Suppressor macrophage treated with lipopolysaccharide for 4 hours (primary cell): Measurements from ENCODE around the gene IL6.
"Not testable (repeated sequence)": the region's sequence is repeated elsewhere in the genome, so short reads cannot be mapped to it uniquely, and the experiment has no call there.

Experiments used
- DNase-seq: peaks from one replicate; pipeline ENCODE4 v3.0.0-alpha.2; 2020

IL6 gene

DNA sequence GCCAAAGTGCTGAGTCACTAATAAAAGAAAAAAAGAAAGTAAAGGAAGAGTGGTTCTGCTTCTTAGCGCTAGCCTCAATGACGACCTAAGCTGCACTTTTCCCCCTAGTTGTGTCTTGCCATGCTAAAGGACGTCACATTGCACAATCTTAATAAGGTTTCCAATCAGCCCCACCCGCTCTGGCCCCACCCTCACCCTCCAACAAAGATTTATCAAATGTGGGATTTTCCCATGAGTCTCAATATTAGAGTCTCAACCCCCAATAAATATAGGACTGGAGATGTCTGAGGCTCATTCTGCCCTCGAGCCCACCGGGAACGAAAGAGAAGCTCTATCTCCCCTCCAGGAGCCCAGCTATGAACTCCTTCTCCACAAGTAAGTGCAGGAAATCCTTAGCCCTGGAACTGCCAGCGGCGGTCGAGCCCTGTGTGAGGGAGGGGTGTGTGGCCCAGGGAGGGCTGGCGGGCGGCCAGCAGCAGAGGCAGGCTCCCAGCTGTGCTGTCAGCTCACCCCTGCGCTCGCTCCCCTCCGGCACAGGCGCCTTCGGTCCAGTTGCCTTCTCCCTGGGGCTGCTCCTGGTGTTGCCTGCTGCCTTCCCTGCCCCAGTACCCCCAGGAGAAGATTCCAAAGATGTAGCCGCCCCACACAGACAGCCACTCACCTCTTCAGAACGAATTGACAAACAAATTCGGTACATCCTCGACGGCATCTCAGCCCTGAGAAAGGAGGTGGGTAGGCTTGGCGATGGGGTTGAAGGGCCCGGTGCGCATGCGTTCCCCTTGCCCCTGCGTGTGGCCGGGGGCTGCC is at the start of gene IL6:
Gene IL6, plus strand, starts transcription at position 294 of the 807 bp plus-strand sequence. Its CDS starts 63 bp downstream, at position 357.
- DNase-seq = peak; percentile 96

DNA sequence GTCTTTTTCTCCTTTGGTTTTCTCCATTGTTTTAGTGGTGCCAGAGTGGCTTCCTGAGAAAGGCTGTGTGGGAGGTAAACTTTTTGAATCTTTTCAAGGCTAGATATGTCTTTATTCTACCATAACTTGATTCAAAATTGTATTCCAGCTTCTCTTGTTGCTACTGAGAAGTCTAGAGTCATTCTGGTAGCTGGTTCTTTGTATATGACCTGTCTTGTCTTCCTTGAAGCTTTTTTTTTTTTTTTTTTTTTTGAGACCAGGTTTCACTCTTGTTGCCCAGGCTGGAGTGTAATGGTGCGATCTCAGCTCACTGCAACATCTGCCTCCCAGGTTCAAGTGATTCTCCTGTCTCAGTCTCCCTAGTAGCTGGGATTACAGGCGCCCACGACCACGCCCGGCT is 49.7 kb upstream of the IL6 start:
- DNase-seq = not testable (repeated sequence)

DNA sequence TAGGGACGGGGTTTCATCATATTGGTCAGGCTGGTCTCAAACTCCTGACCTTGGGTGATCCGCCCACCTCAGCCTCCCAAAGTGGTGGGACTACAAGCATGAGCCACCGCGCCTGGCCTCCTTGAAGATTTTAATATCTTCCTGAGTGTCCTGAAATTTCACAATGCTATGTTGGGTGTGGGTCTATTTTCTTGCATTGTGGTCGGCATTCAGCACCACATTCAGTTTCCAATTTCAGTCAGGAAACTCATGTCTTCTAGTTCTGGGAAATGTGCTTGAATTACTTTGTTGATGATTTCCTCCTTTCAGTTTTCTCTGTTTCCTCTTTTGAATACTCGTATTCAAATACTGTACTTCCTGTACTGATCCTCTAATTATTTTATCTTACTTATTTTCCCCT is 49.3 kb upstream of the IL6 start:
- peak; percentile 85 for DNase-seq

DNA sequence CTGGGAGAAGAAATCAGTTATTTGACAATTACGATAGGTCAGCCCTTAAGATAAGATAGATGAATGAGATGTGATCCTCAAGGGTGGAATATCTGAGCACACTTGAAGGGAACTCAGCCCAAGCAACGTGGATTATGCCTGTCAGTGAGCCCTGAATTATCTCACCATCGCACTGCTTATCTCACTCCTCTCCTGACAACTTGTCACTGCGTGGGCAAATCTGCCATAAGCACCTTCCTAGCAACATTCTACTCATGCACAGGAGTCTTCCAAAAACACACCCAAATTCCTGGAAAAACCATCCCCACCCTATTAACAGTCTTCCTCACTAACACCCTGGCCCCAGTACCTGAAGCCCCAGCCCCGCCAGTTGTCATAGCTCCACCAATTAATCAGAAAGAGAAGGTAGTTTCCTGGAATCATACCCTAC is 46.5 kb upstream of the IL6 start:
- DNase-seq = no peak

DNA sequence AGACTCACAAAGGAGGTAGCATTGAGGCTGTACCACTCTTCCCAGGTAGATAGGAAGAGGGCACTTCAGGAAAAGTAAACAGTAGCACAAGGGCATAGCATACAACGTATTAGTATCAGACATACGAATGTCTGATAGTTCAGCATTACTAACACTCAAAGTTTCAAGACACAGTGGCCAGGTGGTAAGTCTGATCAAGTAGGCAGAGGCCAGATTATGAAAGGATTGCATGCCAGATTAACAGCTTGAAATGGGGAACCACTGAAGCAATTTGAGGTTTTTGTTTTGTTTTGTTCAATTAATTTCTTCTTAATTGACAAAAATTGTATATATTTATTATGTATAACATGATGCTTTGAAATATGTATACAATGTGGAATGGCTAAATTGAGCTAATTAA is 45.7 kb upstream of the IL6 start:
- DNase-seq = no peak

DNA sequence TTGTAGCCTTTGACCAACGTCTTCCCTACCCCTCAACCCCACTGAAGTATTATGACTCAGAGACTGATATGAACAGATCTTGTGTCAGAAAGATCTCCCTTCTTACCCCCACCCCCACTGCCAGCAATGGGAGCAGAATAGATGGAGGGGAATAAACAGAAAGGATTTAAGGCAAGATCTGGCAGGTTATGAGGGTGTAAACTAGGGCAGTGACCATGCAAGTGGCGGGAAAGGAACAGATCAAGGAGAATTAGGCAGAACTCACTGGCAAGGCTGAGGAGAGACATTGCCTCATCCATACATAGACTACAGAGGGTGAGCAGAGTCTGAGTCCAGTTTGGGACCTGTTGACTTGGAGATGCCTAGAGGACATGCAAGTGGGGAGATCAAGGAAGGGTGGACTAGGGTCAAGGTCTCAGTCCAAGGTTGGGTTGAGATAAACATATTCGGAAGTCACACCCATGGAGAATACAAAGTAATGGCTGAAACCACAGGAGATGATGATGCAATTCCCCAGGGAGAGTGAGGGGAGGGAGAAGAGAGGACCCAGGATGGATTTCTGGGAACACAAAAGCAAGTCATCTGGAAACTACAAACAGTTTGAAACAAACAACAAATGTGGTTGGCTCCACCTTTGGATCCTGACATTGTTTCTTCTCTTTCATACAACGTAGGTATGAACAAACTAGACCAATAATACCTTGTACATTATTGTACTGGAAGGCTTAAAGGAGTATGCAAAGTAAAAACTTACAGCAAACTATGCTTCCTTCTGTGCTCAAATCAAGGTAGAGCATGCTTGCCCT is 44.9 kb upstream of the IL6 start:
- DNase-seq = no peak

DNA sequence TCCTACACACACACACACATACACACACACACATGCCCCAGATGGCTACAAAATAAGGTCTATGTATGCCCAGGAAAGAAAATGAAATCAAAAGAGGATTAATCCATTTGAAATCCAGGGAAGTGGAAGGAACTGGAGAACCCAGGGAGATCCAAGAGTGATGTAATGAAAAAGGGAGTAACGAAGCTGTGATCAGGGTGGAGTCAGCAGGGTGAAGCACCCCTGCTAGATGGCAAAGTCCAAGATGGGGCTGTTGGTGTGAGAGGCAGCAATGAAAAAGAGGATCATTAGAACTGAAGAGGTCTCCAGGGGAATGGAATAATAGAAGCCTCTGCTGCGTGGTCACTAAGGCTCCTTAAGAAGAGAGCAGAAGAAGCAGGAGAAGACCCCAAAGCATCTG is 43.6 kb upstream of the IL6 start:
- DNase-seq = no peak

DNA sequence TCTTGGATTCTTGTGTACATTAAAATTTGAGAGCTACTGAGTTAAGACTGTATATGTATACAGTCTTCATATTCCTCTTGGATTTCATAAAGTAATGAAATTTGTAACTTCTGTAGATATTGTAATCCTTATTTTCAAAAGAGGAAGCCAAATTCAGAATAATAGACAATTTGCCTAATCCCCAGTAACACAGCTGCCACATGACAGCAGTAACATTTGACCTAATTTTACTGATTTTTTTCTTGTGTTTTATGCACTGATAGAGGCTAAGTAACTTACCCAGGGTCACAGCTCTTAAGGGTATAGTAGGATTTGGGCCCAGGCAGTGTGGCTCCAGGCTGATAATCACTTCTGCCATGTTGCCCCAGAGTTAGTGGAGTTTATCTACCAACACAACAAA is 40.4 kb upstream of the IL6 start:
- DNase-seq = peak; percentile 31

DNA sequence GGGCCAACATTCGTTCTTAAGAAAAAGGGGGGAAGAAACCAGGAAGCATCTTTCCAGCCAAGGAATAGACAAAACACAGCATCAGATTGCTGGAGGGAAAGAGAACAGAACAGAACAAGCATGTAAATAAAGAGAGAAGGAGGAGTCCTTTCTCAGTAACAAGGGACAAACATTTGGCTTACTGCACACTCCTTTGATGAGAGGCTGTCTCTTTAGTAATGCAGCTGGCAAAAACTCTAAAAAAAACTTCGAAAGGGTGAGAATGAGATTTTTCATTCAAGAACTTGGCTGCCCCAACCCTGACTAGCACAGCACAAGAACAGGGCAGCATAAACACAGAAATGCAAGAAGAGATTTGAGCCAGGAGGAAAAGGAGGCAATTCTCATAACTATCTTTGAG is 38.9 kb upstream of the IL6 start:
- no peak for DNase-seq

DNA sequence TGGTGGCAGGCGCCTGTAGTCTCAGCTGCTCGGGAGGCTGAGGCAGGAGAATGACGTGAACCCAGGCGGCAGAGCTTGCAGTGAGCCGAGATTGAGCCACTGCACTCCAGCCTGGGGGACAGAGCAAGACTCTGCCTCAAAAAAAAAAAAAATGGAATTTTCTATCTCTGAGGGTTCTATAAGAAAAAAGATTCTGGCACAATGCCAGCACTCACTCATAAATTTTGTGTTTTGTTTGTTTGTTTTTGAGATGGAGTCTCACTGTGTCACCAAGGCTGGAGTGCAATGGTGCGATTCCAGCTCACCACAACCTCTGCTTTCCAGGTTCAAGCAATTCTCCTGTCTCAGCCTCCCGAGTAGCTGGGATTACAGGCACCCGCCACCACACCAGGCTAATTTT is 38.1 kb upstream of the IL6 start:
- DNase-seq = not testable (repeated sequence)

DNA sequence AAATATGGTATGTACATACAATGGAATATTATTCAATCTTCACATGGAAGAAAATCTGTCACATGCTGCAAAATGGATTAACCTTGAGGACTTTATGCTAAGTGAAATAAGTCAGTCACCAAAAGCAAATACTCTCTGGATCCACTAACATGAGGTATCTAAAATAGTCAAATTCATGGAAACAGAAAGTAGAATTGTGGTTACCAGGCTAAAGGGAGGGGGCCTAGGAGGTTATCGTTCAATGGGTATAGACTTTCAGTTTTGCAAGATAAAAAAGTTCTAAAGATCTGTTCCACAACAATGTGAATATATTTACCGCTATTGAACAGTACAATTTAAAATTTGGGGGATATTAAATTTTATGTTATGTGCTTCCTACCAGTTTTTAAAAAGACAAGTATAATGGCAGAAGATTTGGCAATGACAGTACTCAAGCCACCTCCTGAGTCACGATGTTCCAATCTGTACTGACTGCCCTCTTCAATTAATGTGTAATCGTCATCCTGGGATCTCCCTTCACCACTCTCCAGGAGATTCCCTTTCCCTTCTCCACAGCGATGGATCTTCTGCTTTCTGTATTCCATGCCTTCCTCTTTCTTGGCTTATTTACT is 32.3 kb upstream of the IL6 start:
- peak; percentile 84 for DNase-seq

DNA sequence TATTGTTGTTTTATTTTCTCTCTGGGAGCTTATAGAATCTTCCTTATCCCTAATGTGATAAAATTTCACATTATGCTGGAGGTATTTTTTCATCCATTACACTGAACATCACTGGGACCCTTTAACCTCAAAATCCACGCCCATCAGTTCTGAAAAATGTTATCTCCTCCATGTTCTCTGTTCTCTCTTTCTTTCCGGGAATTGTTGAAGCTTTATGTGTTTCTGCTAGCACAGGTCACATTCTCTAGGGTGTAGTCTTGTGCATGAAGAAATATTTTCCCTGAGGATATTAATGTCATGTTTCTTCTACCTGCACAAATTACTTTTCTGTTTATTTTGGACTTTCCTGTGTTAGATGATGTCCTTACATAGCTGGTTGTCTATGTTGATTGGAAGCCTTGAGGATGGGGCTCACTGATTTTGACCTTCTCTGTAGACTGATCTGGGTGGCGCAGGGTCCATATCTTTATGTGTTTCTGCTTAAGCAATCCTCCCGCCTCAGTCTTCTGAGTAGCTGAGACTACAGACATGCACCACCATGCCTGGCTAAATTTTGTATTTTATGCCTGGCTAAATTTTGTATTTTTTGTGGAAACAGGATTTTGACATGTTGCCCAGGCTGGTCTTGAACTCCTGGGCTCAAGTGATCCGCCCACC is 31.4 kb upstream of the IL6 start:
- no peak for DNase-seq

DNA sequence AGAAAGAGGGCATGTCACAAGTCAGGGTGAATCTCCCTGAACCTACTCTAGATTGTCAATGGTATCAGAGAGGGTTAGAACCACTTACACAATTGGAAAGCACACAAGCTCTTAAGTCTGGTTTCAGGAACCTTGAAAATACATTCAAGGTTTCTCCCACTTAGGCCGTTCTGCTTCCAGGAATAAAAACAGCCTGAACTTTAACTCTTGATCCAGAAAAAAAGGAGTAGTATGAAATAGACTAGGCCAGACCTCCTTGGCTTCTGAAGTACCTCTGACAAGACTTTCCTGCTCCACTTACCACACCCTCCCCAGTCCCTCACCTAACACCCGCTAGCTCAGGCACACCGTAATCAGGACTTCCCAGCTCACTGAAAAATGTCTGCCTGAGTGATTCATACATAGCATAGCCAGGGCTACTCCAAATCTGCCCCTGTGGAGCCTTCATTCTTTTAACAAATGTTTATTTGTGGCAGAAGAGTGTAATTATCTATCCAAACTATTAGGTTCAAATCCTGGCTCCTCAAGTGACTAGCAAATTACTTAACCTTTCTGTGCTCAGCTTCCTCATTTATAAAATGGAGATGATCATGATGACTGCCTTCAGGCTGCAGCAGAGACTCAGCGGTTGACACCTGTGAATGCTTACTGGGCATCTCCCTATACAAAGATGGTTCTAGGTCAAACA is 30.3 kb upstream of the IL6 start:
- peak; percentile 29 for DNase-seq

DNA sequence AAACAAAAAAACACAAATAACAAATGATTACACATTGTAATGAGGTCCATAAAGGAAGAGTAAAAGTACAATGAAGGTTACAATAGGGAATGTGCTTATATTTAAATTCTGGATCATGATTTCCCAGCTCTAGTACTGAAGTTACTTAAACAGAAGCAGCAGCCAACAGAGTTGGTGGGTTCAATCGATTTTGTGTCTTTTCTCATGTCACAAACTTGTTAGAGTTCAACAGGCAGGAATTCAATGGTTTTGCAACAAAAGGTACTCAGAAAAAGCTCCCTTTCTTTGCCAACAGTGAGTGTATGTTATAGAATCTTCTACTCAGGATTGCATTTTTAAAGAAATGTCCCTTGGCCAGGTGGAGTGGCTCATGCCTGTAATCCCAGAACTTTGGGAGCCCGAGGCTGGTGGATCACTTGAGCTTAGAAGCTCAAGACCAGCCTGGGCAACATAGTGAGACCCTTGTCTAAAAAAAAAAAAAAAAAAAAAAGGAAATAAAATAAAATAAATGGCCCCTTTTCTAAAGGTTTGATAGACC is 29.6 kb upstream of the IL6 start:
- DNase-seq = no peak

DNA sequence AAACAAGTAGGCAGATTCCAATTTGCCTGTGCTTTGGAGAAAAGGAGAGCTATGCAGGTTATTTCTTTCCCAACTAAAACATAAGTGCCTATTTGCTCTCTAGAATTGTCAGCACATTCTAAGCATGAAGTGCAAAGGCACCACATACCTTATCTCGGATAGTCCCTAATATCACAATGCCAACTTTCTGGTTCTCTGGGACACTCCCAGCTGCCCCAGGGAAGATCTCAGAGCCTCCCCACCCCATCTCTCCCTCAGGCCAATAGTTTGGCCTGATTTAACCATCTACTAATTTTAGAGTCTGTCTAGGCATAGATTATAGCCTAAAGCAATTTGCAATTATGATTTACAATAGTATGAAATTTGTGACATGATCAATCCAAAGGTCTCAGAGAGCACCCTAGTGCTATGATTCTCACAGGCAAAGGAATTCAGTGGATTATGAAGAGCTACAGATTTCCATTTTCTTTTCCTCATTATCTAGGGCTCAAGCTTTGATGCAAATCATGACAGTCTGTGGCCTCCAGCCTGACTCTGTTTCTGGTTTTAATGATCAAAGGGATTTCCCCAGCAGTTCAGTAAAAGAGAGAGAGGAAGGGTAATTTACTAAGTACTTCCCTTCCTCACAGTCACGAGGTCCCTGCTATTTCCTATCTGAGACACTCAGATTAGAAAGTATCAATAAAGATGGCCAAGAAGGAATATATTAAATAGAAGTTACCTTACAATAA is 29.0 kb upstream of the IL6 start:
- DNase-seq = peak; percentile 88

DNA sequence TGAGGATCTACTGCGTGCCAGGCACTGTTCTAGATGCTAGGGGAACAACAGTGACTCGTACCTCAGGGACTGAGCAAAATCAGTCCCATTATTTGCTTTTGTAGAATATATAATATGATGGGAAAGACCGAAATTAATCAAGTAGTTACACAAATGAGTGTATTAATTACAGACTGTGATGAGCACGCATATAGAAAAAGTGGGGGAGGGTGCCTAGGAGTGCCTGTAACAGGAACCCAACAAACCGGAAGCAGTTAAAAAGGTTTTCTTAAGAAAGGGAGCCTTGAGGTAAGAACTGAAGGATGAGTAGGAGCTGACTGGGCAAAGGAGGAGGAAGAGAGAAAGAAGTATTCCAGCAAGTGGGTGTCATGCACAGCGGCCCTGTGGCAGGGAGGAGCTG is 28.2 kb upstream of the IL6 start:
- DNase-seq = peak; percentile 67

DNA sequence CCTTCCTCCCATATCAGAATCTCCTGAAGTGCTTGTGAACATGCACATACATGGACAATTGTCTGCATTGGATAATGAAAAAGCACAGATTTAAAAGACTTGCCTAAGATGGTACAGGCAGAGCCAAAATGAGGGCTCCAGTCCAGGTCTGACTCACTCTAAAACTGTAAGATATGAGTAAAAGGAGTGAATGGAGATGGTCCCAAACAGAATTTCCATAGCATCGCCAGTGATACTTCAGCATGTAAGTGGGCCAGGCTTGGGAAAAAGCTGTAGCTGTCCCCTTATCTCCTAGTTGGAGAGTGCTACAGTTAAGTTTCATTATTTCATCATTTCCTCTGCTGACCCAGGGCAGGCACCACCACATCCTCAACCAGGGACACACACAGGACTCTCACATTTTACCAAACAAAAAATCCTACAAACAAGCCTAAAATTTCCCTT is 26.4 kb upstream of the IL6 start:
- peak; percentile 82 for DNase-seq

DNA sequence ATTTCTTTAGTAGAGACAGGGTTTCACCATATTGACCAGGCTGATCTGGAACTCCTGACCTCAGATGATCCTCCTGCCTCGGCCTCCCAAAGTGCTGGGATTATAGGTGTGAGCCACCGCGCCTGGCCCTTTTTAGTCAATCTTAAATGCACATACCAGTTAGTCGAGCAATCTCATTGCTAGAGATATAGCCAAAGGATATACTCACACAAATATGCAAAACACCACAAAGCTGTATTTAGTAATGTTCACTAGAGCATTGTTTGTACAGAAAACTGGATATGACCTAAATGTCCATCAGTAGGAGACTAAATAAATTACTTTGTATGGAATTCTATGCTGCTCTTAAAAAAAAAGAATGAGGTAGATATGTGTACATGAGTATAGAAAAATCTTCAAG is 24.5 kb upstream of the IL6 start:
- DNase-seq = no peak

DNA sequence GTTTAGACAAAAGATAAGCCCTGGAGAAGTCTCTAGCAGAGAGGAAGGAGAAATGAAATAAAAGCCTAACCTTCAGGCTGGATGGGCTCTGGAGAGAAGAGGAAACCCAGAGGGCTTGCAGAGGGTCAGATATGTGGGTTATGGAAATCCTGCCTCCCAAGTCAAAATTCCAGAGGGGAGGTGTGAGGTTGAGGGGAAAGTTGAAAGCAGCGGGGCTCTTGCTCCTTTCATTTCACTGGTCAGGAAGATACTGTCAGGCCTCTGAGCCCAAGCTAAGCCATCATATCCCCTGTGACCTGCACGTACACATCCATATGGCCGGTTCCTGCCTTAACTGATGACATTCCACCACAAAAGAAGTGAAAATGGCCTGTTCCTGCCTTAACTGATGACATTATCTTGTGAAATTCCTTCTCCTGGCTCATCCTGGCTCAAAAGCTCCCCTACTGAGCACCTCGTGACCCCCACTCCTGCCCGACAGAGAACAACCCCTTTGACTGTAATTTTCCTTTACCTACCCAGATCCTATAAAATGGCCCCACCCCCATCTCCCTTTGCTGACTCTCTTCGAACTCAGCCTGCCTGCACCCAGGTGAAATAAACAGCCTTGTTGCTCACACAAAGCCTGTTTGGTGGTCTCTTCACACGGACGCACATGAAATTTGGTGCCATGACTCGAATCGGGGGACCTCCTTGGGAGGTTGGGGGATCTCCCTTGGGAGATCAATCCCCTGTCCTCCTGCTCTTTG is 23.7 kb upstream of the IL6 start:
- not testable (repeated sequence) for DNase-seq

DNA sequence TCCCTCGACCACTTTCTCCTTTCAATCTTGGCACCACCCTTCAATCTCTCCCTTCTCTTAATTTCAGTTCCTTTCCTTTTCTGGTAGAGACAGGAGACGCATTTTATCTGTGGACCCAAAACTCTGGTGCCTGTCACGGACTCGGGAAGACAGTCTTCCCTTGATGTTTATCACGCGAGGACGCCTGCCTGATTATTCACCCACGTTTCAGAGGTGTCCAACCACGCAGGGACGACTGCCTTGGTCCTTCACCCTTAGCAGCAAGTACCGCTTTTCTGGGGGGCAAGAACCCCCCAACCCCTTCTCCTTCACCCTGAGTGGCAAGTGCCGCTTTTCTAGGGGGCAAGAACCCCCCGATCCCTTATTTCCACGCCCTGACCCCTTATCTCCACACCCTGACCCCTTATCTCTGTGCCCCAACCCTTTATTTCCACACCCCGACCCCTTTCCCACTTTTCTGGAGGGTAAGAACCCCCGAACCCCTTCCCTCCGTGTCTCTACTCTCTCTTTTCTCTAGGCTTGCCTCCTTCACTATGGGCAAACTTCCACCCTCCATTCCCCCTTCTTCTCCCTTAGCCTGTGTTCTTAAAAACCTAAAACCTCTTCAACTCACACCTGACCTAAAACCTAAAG is 22.9 kb upstream of the IL6 start:
- DNase-seq = not testable (repeated sequence)
